Hepatocyte (in vitro differentiated cells): ENCODE measurements around the gene RAD50.

Experiments used
- CTCF ChIP-seq: fragments of 200-600 bp; sonication (generic); IDR thresholded peaks from 2 replicates; pipeline ENCODE4 v1.5.1; 2016; ENCODE audit warnings: antibody characterized with exemption, mild to moderate bottlenecking; ENCODE audit not compliant: poor library complexity
- EZH2phosphoT487 ChIP-seq: fragments of 200-600 bp; sonication (generic); IDR thresholded peaks from one replicate; pipeline ENCODE4 v1.6.1; 2018; ENCODE audit warnings: antibody characterized with exemption, mild to moderate bottlenecking, low read depth, moderate library complexity; ENCODE audit not compliant: unreplicated experiment, severe bottlenecking

DNA sequence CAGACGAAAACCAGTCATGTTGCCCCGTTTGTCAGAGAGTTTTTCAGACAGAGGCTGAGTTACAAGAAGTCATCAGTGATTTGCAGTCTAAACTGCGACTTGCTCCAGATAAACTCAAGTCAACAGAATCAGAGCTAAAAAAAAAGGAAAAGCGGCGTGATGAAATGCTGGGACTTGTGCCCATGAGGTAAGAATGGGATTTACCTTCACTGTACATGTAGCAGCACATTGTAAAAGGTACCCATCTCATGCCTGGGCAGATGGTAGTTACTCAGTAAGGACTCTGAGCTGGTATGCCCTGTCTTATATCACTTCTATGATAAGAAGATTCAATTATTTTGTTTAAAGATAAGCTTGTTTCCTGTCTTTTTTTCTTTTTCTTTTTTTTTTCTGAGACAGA lies 38.8 kb downstream of the RAD50 start:
- no peak for TF ChIP-seq CTCF
- TF ChIP-seq EZH2phosphoT487 = no peak
